DND-41 (cell line): ENCODE measurements around the gene ARHGAP5.

Source experiments
- ATAC-seq: fragments of 200-7000 bp; cut with Tn5 transposase; 3 replicates; pipeline ENCODE4 v1.9.1; 2021; ENCODE audit warnings: low read depth; ENCODE audit not compliant: insufficient read depth
- DNase-seq: peaks from one replicate; pipeline ENCODE4 v3.0.0-alpha.2; 2020
- H2AFZ ChIP-seq: 2 replicates; pipeline ENCODE4 v1.6.0; 2012; ENCODE audit warnings: low read depth, low read length
- H3K27ac ChIP-seq: 2 replicates; pipeline ENCODE4 v1.5.1; 2012; ENCODE audit warnings: low read length, inconsistent platforms
- H3K27me3 ChIP-seq: fragments of 200-600 bp; sonication (generic); 2 replicates; pipeline ENCODE4 v1.6.0; 2012; ENCODE audit warnings: low read length, mild to moderate bottlenecking, inconsistent platforms; ENCODE audit not compliant: insufficient read depth, poor library complexity
- H3K36me3 ChIP-seq: 2 replicates; pipeline ENCODE4 v1.5.1; 2012; ENCODE audit warnings: low read length, inconsistent platforms; ENCODE audit not compliant: insufficient read depth
- H3K4me1 ChIP-seq: 2 replicates; pipeline ENCODE4 v1.5.1; 2012; ENCODE audit warnings: mild to moderate bottlenecking, low read length; ENCODE audit not compliant: insufficient read depth
- H3K4me2 ChIP-seq: 2 replicates; pipeline ENCODE4 v1.6.0; 2012; ENCODE audit warnings: mild to moderate bottlenecking, moderate library complexity, low read length, inconsistent platforms; ENCODE audit not compliant: insufficient read depth
- H3K4me3 ChIP-seq, 2 experiments: fragments of 200-600 bp in 1 of 2; shearing (Covaris generic) in 1 of 2; 2 replicates each; pipeline ENCODE4 v1.5.1; 2012 to 2016; ENCODE audit warnings: inconsistent platforms in 2 of 2, low read length in 2 of 2, mild to moderate bottlenecking in 2 of 2, low read depth in 1 of 2, moderate library complexity in 1 of 2
- H3K79me2 ChIP-seq: 2 replicates; pipeline ENCODE4 v1.6.0; 2012; ENCODE audit warnings: low read length, inconsistent platforms; ENCODE audit not compliant: insufficient read depth
- H3K9ac ChIP-seq: 2 replicates; pipeline ENCODE4 v1.6.0; 2012; ENCODE audit warnings: low read depth, mild to moderate bottlenecking, inconsistent platforms, low read length, moderate library complexity
- H3K9me3 ChIP-seq: 2 replicates; pipeline ENCODE4 v1.5.1; 2012; ENCODE audit warnings: low read length, moderate library complexity, mild to moderate bottlenecking, inconsistent platforms; ENCODE audit not compliant: insufficient read depth, severe bottlenecking
- H4K20me1 ChIP-seq: 2 replicates; pipeline ENCODE4 v1.6.0; 2012; ENCODE audit warnings: low read length; ENCODE audit not compliant: insufficient read depth
- EZH2 ChIP-seq: IDR thresholded peaks from 3 replicates; pipeline ENCODE4 v1.6.1; 2012; ENCODE audit warnings: borderline replicate concordance, low read depth, mild to moderate bottlenecking, moderate library complexity, low read length, inconsistent platforms; ENCODE audit not compliant: severe bottlenecking
- TF ChIP-seq, protein P1 (sequence below): IDR thresholded peaks from 2 replicates; pipeline ENCODE4 v1.5.1; 2012; ENCODE audit warnings: borderline replicate concordance, low read length, moderate library complexity, mild to moderate bottlenecking; ENCODE audit not compliant: poor library complexity, severe bottlenecking; ENCODE audit errors: extremely low read depth

ARHGAP5 gene

DNA sequence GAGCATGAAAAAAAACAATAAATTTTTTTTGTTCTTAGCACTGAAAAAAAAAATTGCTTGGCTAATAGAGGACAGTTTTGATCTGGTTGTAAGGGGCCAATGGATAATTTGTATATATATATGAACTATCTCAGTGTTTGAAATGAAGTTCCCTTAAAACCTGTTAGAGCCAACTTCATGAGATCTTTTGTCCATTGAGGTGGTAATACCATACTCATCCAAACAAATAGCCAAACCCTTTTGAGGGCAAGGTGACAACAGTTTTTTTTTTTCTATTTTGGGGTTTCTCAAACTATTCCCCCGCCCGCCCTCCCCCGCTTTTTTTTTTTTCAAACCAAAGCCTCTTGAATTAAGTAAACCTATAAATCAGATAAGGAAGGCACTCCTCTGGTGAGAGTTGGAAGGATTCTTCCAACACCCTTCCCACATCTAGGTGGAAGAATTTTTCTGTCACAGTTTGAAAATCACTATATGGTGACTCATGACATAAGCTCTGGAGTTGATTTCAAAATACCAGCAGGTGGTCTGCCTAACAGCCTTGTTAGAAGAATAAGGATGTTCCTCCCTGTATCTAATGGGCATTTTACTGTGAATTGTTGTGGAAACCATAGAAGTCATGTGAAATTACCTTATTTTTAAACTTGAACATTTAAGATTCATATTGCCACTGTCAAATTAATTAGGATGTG lies 10.2 kb downstream of the ARHGAP5 start:
- Histone ChIP-seq H3K79me2 (peaks cover 84% of the 10 kb centered on the region), H4K20me1 (peaks cover 45% of the 10 kb centered on the region)

DNA sequence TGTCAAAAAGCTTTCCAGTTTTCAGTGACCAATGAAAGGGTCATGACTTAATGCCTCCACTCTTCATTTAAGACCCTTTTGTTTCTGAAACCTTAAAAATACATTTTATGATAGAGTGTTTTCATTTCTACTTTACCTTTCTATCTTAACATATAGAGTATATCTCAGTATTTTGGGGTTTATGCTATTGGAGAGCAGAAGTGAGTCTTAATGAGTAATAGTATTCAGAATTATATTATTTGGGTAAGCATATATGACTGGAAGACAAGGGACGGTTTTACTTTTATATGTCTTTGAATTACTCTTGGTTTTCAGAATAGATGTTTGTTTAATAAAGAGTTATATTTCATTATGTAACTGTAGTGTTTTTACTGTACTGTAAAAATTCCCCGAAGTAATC lies 10.8 kb downstream of the ARHGAP5 start:
- H3K4me1 ChIP-seq = 0 out of 2 replicates have a peak, but pooled peaks cover 8% of the 10 kb centered on the region
- no peak overlapping the region for H3K4me2 ChIP-seq
- H4K20me1 ChIP-seq = peaks cover 41% of the 10 kb centered on the region
- no peaks in the 10 kb centered on the region for H3K9me3 ChIP-seq
- no peak for TF ChIP-seq EZH2
- TF ChIP-seq, protein P1, sequence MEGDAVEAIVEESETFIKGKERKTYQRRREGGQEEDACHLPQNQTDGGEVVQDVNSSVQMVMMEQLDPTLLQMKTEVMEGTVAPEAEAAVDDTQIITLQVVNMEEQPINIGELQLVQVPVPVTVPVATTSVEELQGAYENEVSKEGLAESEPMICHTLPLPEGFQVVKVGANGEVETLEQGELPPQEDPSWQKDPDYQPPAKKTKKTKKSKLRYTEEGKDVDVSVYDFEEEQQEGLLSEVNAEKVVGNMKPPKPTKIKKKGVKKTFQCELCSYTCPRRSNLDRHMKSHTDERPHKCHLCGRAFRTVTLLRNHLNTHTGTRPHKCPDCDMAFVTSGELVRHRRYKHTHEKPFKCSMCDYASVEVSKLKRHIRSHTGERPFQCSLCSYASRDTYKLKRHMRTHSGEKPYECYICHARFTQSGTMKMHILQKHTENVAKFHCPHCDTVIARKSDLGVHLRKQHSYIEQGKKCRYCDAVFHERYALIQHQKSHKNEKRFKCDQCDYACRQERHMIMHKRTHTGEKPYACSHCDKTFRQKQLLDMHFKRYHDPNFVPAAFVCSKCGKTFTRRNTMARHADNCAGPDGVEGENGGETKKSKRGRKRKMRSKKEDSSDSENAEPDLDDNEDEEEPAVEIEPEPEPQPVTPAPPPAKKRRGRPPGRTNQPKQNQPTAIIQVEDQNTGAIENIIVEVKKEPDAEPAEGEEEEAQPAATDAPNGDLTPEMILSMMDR = no peak
- H3K79me2 ChIP-seq = peaks cover 82% of the 10 kb centered on the region
- no peak overlapping the region for H3K27ac ChIP-seq
- H2AFZ ChIP-seq = no peak overlapping the region
- DNase-seq = no peak
- ATAC-seq = no peak
- H3K27me3 ChIP-seq = no peaks in the 10 kb centered on the region
- H3K36me3 ChIP-seq = peaks cover 23% of the 10 kb centered on the region
- no peak overlapping the region for H3K4me3 ChIP-seq
- no peak overlapping the region for H3K9ac ChIP-seq

More for the DNA sequence above, 10.2 kb downstream of the ARHGAP5 start:
- Histone ChIP-seq H3K4me3 (no peak overlapping the region), H3K9me3 (no peaks in the 10 kb centered on the region), H3K9ac (no peak overlapping the region), H3K27ac (no peak overlapping the region), H3K4me1 (0 out of 2 replicates have a peak, but pooled peaks cover 11% of the 10 kb centered on the region), H3K4me2 (no peak overlapping the region), H3K36me3 (peaks cover 17% of the 10 kb centered on the region), H2AFZ (no peak overlapping the region), H3K27me3 (no peaks in the 10 kb centered on the region)
- no peak for ATAC-seq
- DNase-seq = no peak
- TF ChIP-seq EZH2 = no peak
- TF ChIP-seq, protein P1 = no peak

DNA sequence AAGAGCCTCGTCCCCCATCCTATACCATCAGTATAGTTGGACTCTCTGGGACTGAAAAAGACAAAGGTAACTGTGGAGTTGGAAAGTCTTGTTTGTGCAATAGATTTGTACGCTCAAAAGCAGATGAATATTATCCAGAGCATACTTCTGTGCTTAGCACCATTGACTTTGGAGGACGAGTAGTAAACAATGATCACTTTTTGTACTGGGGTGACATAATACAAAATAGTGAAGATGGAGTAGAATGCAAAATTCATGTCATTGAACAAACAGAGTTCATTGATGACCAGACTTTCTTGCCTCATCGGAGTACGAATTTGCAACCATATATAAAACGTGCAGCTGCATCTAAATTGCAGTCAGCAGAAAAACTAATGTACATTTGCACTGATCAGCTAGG lies 13.6 kb downstream of the ARHGAP5 start:
- no peak overlapping the region for H2AFZ ChIP-seq
- no peaks in the 10 kb centered on the region for H3K9me3 ChIP-seq
- no peak overlapping the region for H3K27ac ChIP-seq
- no peak for TF ChIP-seq EZH2
- TF ChIP-seq, protein P1 = no peak
- ATAC-seq (no peak), DNase-seq (no peak)
- no peak overlapping the region for H3K4me2 ChIP-seq
- H3K4me1 ChIP-seq = no peaks in the 10 kb centered on the region
- H3K27me3 ChIP-seq = no peaks in the 10 kb centered on the region
- no peak overlapping the region for H3K9ac ChIP-seq
- peaks cover 72% of the 10 kb centered on the region for H3K79me2 ChIP-seq
- H3K4me3 ChIP-seq = no peak overlapping the region
- H4K20me1 ChIP-seq = peaks cover 17% of the 10 kb centered on the region; the same call in 1 of the 2 replicates
- peaks cover 34% of the 10 kb centered on the region for H3K36me3 ChIP-seq
